ENCODE results near the gene PIK3R3.

The PIK3R3 gene

GRCh38 chr1:46026531-46026930, 105.9 kb downstream of the PIK3R3 start:
- DNase-seq (ENCODE audit: low spot score) = no peak

- DNase-seq (ENCODE audit: low spot score) = no peak
Measured at GRCh38 chr1:46021046-46021996, 111.1 kb downstream of the PIK3R3 start.

- no peak for DNase-seq (ENCODE audit: low spot score)
Measured at GRCh38 chr1:46020010-46020409, 112.4 kb downstream of the PIK3R3 start.

GRCh38 chr1:46019348-46019747, 113.1 kb downstream of the PIK3R3 start:
- no peak for DNase-seq (ENCODE audit: low spot score)

GRCh38 chr1:46017876-46018503, 114.4 kb downstream of the PIK3R3 start:
- DNase-seq (ENCODE audit: low spot score) = no peak

GRCh38 chr1:46013581-46013980, 118.8 kb downstream of the PIK3R3 start:
- DNase-seq (ENCODE audit: low spot score) = no peak

GRCh38 chr1:46012236-46012635, 120.2 kb downstream of the PIK3R3 start:
- no peak for DNase-seq (ENCODE audit: low spot score)

- DNase-seq (ENCODE audit: low spot score) = no peak
Measured at GRCh38 chr1:46011121-46011695, 121.2 kb downstream of the PIK3R3 start.

- no peak for DNase-seq (ENCODE audit: low spot score)
Measured at GRCh38 chr1:46010611-46011010, 121.8 kb downstream of the PIK3R3 start.

GRCh38 chr1:46008585-46008984, 123.8 kb downstream of the PIK3R3 start:
- DNase-seq (ENCODE audit: low spot score) = no peak

GRCh38 chr1:46005594-46005993, 126.8 kb downstream of the PIK3R3 start:
- DNase-seq (ENCODE audit: low spot score) = no peak

GRCh38 chr1:46004492-46004891, 127.9 kb downstream of the PIK3R3 start:
- DNase-seq (ENCODE audit: low spot score) = no peak

GRCh38 chr1:46003315-46003714, 129.1 kb downstream of the PIK3R3 start:
- no peak for DNase-seq (ENCODE audit: low spot score)

- no peak for DNase-seq (ENCODE audit: low spot score)
Measured at GRCh38 chr1:46002551-46003150, 129.8 kb downstream of the PIK3R3 start.

- DNase-seq (ENCODE audit: low spot score) = no peak
Measured at GRCh38 chr1:46001081-46001785, 131.2 kb downstream of the PIK3R3 start.

GRCh38 chr1:45999507-45999906, 132.9 kb downstream of the PIK3R3 start:
- no peak for DNase-seq (ENCODE audit: low spot score)

- DNase-seq (ENCODE audit: low spot score) = no peak
Measured at GRCh38 chr1:45998020-45998617, 134.3 kb downstream of the PIK3R3 start.

- DNase-seq (ENCODE audit: low spot score) = no peak
Measured at GRCh38 chr1:45995298-45995697, 137.1 kb downstream of the PIK3R3 start.

- DNase-seq (ENCODE audit: low spot score) = no peak
Measured at GRCh38 chr1:45994423-45994822, 138.0 kb downstream of the PIK3R3 start.
